MG63 (cell line): ENCODE data around the gene BLM. TPM values are rescaled to one million over a fixed set of nuclear protein-coding genes. Genes with fewer than 3 reads are reported as not detected.
"Not testable (repeated sequence)": the region's sequence is repeated elsewhere in the genome, so short reads cannot be mapped to it uniquely, and the experiment has no call there.

Experiments used
- DNase-seq: peaks from one replicate; pipeline ENCODE4 v3.0.0-alpha.2; 2020
- H3K27me3 ChIP-seq: fragments of 250-450 bp; sonication (Bioruptor Pico); 2 replicates; pipeline ENCODE4 v1.5.1; 2020; ENCODE audit warnings: mild to moderate bottlenecking, moderate library complexity
- H3K36me3 ChIP-seq: fragments of 250-450 bp; sonication (Bioruptor Pico); 2 replicates; pipeline ENCODE4 v1.5.1; 2020; ENCODE audit warnings: mild to moderate bottlenecking, moderate library complexity
- H3K4me3 ChIP-seq: fragments of 250-450 bp; sonication (Bioruptor Pico); 2 replicates; pipeline ENCODE4 v1.5.1; 2020; ENCODE audit warnings: mild to moderate bottlenecking, moderate library complexity
- H3K9me3 ChIP-seq: fragments of 250-450 bp; sonication (Bioruptor Pico); 2 replicates; pipeline ENCODE4 v1.5.1; 2020; ENCODE audit warnings: mild to moderate bottlenecking, moderate library complexity
- total RNA-seq: library from RNA; depleted of rRNA; stranded (reverse); fragments of >200 nt; shearing (Covaris generic); gene quantifications from 2 replicates; pipeline ENCODE4 v1.2.3, GENCODE V29; 2014; ENCODE audit warnings: low replicate concordance

The BLM gene
- total RNA-seq, 1 experiment from 2014 or later: 26.4 TPM

- DNase-seq: no peak
- no peaks in the 10 kb centered on the region for H3K27me3 ChIP-seq
Measured at GRCh38 chr15:90685591-90686434, 31.3 kb upstream of the BLM start.

GRCh38 chr15:90686435-90687218 lies 30.5 kb upstream of the BLM start:
- no peak for DNase-seq
- Histone ChIP-seq H3K4me3 (no peak overlapping the region), H3K36me3 (no peaks in the 10 kb centered on the region)

More at GRCh38 chr15:90685591-90686434, 31.3 kb upstream of the BLM start:
- H3K36me3 ChIP-seq: peaks cover 5% of the 10 kb centered on the region; the same call in 1 of the 2 replicates
- no peak overlapping the region for H3K4me3 ChIP-seq
- peaks cover 4% of the 10 kb centered on the region for H3K9me3 ChIP-seq

DNA sequence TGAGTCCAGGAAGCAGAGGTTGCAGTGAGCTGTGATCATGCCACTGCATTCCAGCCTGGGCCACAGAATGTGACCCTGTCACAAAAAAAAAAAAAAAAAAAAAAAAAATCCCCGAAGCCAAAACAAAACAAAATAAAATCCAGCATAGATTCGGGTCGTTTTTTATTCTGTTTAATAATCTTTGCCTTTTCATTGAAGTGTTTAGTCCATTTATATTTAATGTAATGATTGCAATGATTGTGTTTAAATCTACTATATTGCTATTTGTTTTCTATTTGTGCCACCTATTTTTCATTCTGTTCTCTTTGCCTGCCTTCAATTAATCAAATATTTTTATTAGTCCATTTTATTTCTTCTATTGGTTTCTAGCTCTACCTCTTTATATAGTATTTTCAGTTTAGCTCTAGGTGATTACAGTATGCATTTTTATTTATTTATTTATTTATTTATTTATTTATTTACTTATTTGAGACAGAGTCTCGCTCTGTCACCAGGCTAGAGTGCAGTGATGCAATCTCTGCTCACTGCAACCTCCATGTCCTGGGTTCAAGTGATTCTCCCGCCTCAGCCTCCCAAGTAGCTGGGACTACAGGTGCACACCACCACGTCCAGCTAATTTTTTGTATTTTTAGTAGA lies 27.7 kb upstream of the BLM start:
- H3K27me3 ChIP-seq, DNase-seq, H3K4me3 ChIP-seq, H3K9me3 ChIP-seq, H3K36me3 ChIP-seq: not testable (repeated sequence)

More at GRCh38 chr15:90686435-90687218, 30.5 kb upstream of the BLM start:
- Histone ChIP-seq H3K27me3 (no peaks in the 10 kb centered on the region), H3K9me3 (peaks cover 4% of the 10 kb centered on the region)

DNA sequence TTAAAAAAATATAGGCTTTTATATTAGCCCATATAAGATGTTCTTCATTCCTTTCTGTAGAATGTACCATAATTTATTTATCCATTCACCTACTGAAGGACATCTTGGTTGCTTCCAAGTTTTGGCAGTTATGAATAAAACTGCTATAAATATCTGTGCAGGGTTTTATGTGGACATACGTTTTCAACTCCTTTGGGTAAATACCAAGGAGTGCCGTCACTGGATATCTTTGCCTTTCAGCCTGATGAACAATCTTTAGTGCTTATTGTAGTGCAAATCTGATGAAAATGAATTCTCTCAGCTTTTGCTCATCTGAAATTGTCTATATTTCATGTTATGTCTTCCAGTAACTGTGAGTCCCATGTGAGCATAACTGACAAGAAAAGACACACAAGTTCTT lies 26.6 kb upstream of the BLM start:
- no peaks in the 10 kb centered on the region for H3K36me3 ChIP-seq
- H3K27me3 ChIP-seq: no peaks in the 10 kb centered on the region
- no peak for DNase-seq
- peaks cover 4% of the 10 kb centered on the region for H3K9me3 ChIP-seq
- no peak overlapping the region for H3K4me3 ChIP-seq

DNA sequence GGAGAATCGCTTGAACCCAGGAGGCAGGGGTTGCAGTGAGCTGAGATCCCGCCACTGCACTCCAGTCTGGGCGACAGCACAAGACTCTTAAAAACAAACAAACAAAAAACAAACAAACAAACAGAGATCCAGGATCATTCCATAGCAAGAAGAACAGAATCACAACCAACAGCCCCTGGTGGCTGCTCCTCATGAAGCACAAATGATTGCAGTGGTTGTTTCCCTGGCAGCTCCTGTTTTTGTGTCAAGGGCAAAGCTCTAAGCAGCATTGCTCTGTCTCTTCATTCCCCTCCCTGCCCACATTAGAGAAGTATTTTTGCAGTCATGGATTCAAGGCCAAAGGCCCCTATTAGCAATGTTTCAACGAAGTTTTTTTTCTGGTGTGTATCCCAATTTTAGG lies 25.8 kb upstream of the BLM start:
- H3K27me3 ChIP-seq: no peaks in the 10 kb centered on the region
- no peaks in the 10 kb centered on the region for H3K36me3 ChIP-seq
- peaks cover 4% of the 10 kb centered on the region for H3K9me3 ChIP-seq
- no peak for DNase-seq
- no peak overlapping the region for H3K4me3 ChIP-seq

DNA sequence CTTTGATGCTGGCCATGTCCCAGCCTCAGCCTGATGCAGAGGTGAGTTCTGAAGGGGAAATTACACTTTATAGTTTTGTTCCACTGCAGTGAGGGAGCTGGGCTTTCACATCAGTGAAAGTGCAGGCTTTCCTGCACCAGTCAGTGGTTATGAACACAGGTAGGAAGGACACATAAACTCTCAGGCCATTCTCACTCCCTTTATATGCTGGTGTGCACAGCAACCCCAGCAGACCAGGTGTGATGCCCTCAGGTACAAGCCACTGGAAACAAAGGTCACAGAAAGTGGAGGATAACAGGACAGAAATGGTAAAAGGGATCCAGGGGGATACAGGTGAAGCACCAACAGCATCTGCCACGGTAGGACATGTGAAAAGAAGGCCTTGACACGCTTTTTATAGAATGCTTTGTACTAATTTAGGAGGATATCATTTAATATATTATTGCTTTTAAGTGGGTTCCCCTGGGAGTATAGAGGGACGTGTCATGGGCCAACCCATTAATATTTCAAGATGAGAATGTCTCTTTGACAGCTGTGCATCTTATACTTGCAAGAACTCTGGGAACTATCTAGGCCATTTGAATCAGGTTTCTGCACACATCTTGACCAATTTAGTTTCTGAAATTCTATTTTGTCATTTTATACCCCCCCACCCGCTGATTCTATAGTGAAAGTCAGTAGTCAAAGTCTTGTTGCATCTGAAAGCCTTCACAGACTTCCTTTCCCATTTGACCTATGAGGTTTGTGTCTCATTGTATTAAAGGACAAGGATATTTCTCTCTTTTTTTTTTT lies 25.0 kb upstream of the BLM start:
- Histone ChIP-seq H3K9me3 (peaks cover 4% of the 10 kb centered on the region), H3K4me3 (no peak overlapping the region), H3K27me3 (no peaks in the 10 kb centered on the region), H3K36me3 (no peaks in the 10 kb centered on the region)
- no peak for DNase-seq

DNA sequence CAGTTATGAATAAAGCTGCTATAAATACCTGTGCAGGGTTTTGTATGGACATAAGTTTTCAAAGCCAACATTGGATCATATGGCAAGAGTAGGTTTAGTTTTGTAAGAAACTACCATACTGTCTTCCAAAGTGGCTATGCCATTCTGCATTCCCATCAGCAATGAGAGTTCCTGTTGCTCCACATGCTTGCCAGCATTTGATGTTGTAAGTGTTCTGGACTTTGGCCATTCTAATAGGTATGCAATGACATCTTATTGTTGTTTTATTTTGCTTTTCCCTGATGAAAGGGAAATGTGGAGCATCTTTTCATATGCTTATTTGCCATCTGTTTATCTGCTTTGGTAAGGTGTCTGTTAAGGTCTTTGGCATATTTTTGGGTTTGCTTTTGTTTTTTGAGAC lies 22.2 kb upstream of the BLM start:
- Histone ChIP-seq H3K36me3 (no peaks in the 10 kb centered on the region), H3K9me3 (no peaks in the 10 kb centered on the region), H3K27me3 (no peaks in the 10 kb centered on the region), H3K4me3 (no peak overlapping the region)
- DNase-seq: no peak

DNA sequence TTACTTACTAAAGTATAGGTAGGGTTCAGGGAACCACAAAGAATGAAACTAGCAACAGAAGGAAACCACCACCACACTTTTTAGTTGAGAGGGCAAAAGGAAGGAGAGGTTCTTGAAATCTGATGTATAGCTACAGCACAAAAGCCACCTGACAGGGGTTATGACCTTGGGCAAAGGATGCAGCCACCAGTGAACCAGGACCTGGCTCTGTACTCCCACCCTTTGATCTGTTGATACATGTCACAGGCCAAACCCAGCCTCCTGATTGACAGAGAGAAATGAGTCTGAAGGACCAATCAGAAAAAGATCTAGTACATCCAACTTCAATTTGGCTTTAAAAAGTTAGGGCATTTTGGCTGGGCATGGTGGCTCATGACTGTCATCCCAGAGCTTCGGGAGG lies 20.0 kb upstream of the BLM start:
- Histone ChIP-seq H3K9me3 (no peaks in the 10 kb centered on the region), H3K4me3 (no peak overlapping the region), H3K27me3 (no peaks in the 10 kb centered on the region), H3K36me3 (no peaks in the 10 kb centered on the region)
- no peak for DNase-seq

DNA sequence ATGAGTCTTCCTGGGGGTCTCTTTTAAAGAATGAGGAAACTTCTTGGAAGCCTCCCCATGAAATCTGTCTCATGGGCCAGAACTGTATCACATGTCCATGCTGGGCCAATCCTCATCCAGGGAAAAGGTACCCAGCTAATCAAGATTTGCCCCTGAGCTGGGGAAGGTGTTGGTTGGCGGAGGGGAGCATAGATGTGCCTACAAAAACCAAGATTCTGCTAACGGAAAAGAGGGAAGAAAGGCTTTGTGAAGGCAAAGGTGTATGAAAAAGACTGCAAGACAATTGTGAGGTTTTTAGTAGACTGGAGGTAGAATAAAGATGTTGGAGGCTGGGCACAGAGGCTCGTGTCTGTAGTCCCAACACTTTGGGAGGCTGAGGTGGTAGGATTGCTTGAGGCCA lies 18.5 kb upstream of the BLM start:
- no peaks in the 10 kb centered on the region for H3K27me3 ChIP-seq
- no peaks in the 10 kb centered on the region for H3K36me3 ChIP-seq
- no peak overlapping the region for H3K4me3 ChIP-seq
- 0 out of 2 replicates have a peak, but pooled peaks cover 3% of the 10 kb centered on the region for H3K9me3 ChIP-seq
- no peak for DNase-seq

DNA sequence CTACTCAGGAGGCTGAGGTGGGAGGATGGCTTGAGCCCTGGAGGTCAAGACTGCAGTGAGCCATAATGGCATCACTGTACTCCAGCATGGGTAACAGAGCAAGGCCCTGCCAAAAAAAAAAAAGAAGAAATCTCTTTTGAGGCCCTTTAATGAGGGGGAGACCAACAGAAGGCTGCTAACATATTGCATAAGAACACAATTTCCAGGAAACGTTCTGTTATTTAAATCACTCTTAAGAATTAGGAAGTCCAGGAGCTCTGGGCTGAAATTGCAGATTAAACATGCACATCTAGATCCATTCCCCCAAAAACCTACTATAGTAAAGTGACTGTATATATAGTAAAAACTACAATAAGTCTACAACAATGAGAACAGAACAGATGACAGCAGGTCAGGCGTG lies 16.1 kb upstream of the BLM start:
- H3K9me3 ChIP-seq: 0 out of 2 replicates have a peak, but pooled peaks cover 3% of the 10 kb centered on the region
- H3K36me3 ChIP-seq: no peaks in the 10 kb centered on the region
- no peaks in the 10 kb centered on the region for H3K27me3 ChIP-seq
- H3K4me3 ChIP-seq: no peak overlapping the region
- DNase-seq: no peak

DNA sequence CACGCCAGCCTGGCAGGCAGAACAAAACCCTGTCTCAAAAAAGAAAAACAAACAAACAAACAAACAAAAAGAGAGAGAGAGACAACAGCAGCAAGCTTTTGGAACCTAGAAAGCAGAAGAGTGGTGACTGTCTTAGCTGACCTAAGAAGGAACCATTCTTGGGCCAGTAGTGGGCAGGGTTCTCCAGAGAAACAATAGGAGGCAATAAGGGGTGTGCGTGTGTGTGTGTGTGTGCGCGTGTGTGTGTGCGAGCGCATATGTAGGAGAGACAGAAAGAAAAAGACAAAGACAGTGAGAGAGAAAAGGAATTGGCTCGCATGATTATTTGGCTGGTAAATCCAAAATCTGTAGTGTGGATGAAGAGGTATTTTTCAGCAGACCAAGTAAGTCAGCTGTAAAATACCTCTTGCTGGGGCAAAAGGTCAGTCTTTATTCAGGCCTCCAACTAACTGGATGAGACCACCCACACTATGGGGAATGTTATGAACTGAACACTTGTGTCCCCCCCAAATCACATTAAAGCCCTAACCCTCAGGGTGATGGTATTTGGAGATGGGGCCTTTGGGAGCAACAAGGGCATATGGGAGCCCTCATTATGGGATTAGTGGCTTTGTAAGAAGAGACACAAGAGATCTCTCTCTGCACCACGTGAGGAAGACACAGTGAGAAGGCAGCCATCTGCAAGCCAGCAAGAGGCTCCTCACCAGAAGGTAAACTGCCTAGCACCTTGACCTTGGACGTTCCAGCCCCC lies 15.1 kb upstream of the BLM start:
- Histone ChIP-seq H3K4me3 (no peak overlapping the region), H3K36me3 (no peaks in the 10 kb centered on the region), H3K9me3 (0 out of 2 replicates have a peak, but pooled peaks cover 3% of the 10 kb centered on the region), H3K27me3 (no peaks in the 10 kb centered on the region)
- DNase-seq: no peak

- no peak for DNase-seq
- H3K9me3 ChIP-seq: 0 out of 2 replicates have a peak, but pooled peaks cover 3% of the 10 kb centered on the region
- no peak overlapping the region for H3K4me3 ChIP-seq
- no peaks in the 10 kb centered on the region for H3K27me3 ChIP-seq
- H3K36me3 ChIP-seq: no peaks in the 10 kb centered on the region
Measured at GRCh38 chr15:90703455-90703854, 13.7 kb upstream of the BLM start.

DNA sequence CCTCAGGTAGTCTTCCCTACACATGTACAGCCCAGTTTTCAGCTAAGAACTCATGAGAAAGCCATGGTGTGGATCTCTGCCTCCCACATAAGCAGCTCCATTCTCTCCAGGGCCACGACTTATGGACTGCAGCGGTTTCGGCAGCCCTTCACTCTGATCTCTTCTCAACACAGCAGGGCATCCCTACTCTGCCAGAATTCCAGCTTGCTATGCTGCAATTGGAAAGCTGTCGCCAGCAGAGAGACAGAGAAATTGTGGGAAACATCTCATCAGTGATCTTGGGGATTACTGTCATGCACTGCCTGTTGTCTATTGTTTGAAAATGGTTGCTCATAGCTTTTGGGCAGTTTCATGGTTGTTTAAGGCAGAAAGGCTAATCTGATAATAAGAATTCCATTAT lies 11.9 kb upstream of the BLM start:
- Histone ChIP-seq H3K27me3 (no peaks in the 10 kb centered on the region), H3K9me3 (0 out of 2 replicates have a peak, but pooled peaks cover 3% of the 10 kb centered on the region), H3K36me3 (no peaks in the 10 kb centered on the region), H3K4me3 (no peak overlapping the region)
- no peak for DNase-seq

DNA sequence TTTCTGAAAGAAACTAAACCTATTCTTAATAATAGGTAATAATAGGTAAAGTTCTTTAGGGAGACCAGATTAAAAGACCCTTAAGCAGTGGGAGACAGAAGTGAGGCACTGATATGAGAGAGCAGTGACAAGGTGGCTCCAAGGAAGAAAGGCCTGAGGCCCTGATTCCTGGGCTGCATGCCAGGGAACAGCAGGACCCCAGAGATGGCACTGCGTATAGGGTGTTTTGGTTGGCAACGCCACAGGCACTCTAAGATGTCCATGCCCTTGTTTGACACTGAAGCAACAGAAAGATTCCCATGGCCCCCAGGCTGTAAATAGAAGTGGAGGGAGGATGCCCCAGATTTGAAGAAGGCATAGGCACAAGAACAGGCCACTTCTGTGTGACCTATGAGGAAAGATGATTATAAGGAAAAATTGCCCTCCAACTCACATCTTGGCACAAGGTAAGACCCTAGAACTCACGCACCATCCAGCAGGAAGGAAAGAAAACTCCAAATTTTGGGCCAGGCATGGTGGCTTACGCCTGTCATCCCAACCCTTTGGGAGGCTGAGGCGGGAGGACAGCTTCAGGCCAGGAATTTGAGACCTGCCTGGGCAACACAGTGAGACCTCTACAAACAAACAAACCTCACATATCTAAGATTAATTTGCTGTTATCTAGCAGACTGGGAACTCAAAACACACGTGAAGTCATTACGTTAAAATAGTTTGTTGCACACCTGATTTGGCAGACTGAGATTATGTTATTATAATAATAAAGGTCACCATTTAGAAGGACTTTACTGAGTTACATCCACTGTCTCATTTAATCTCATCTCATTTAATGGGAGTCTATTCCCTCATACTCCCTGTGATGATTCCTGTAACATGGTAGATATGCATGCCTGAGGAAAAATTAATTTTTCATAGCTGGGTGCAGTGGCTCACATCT lies 10.5 kb upstream of the BLM start:
- Histone ChIP-seq H3K36me3 (no peaks in the 10 kb centered on the region), H3K9me3 (0 out of 2 replicates have a peak, but pooled peaks cover 3% of the 10 kb centered on the region), H3K4me3 (no peak overlapping the region), H3K27me3 (no peaks in the 10 kb centered on the region)
- DNase-seq: peak; percentile 32

DNA sequence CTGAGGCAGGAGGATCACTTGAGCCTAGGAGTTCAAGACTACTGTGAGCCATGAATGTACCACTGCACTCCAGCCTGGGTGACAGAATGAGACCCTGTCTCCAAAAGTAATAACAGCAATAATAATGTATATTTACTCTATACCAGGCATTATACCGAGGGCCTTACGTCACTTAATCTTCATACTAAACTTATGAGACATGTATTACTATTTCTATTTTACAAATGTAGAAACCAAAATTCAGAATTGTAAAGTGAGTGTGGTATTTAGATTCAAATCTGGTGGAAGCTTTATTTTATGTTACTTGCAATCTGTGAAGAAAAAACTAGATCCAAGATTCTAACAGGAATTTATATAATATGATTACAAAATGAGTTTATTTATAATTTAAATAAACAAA lies 9.7 kb upstream of the BLM start:
- H3K27me3 ChIP-seq: no peaks in the 10 kb centered on the region
- no peak overlapping the region for H3K4me3 ChIP-seq
- no peak for DNase-seq
- H3K36me3 ChIP-seq: no peaks in the 10 kb centered on the region
- 0 out of 2 replicates have a peak, but pooled peaks cover 3% of the 10 kb centered on the region for H3K9me3 ChIP-seq
